ENCODE measurements around the gene POP5.

- TF ChIP-seq CTCF (IDR thresholded peaks at IDR 0.05), result no peak
- TF ChIP-seq POLR2A (IDR thresholded peaks at IDR 0.05), result no peak
- TF ChIP-seq POLR2AphosphoS5 (IDR thresholded peaks at IDR 0.05), result no peak
Observed at GRCh38 chr12:120620624-120621023, 39.4 kb upstream of the POP5 start.
